DND-41 (cell line): ENCODE measurements around the gene DCBLD2.

Experiments used
- EZH2 ChIP-seq: IDR thresholded peaks from 3 replicates; pipeline ENCODE4 v1.6.1; 2012; ENCODE audit warnings: borderline replicate concordance, low read depth, mild to moderate bottlenecking, moderate library complexity, low read length, inconsistent platforms; ENCODE audit not compliant: severe bottlenecking
- TF ChIP-seq, protein P1 (sequence below): IDR thresholded peaks from 2 replicates; pipeline ENCODE4 v1.5.1; 2012; ENCODE audit warnings: borderline replicate concordance, low read length, moderate library complexity, mild to moderate bottlenecking; ENCODE audit not compliant: poor library complexity, severe bottlenecking; ENCODE audit errors: extremely low read depth

- TF ChIP-seq, protein P1, sequence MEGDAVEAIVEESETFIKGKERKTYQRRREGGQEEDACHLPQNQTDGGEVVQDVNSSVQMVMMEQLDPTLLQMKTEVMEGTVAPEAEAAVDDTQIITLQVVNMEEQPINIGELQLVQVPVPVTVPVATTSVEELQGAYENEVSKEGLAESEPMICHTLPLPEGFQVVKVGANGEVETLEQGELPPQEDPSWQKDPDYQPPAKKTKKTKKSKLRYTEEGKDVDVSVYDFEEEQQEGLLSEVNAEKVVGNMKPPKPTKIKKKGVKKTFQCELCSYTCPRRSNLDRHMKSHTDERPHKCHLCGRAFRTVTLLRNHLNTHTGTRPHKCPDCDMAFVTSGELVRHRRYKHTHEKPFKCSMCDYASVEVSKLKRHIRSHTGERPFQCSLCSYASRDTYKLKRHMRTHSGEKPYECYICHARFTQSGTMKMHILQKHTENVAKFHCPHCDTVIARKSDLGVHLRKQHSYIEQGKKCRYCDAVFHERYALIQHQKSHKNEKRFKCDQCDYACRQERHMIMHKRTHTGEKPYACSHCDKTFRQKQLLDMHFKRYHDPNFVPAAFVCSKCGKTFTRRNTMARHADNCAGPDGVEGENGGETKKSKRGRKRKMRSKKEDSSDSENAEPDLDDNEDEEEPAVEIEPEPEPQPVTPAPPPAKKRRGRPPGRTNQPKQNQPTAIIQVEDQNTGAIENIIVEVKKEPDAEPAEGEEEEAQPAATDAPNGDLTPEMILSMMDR: no peak
- no peak for TF ChIP-seq EZH2
These were observed 137.6 kb downstream of the DCBLD2 start for GRCh38 chr3:98763819-98764418.
